ENCODE results near the gene CWH43. TPM values are rescaled to one million over a fixed set of nuclear protein-coding genes. Genes with fewer than 3 reads are reported as not detected.
"Not testable (repeated sequence)": the region's sequence is repeated elsewhere in the genome, so short reads cannot be mapped to it uniquely, and the experiment has no call there.

Gene CWH43
- total RNA-seq, 4 donors from 2014 or later: 5.3 to 27.4 (median 18.8) TPM

GRCh38 chr4:48970471-48970921 lies 15.6 kb upstream of the CWH43 start:
- 81 to 89% methylated on average over 3 of the region's 3 CpGs for whole genome bisulfite sequencing, 2 donors
- TF ChIP-seq CTCF (IDR thresholded peaks at IDR 0.05) (no peak), POLR2A (IDR thresholded peaks at IDR 0.05) (no peak)
- Histone ChIP-seq H3K9me3 (no peaks in the 10 kb centered on the region), H3K4me3 (replicated peaks in 1 of 3) (no peak overlapping the region), H3K27ac (no peak overlapping the region), H3K4me1 (peaks cover 5% of the 10 kb centered on the region in 2 donors), H3K36me3 (no peaks in the 10 kb centered on the region), H3K27me3 (no peaks in the 10 kb centered on the region)
- DNase-seq: no peak
- intact Hi-C loops (cut with DNase I): no loop called here

GRCh38 chr4:48974979-48975640 lies 11.0 kb upstream of the CWH43 start:
- Histone ChIP-seq H3K27ac (no peak overlapping the region), H3K4me1 (peaks cover 11 to 13% of the 10 kb centered on the region in 2 donors), H3K27me3 (no peaks in the 10 kb centered on the region), H3K9me3 (no peaks in the 10 kb centered on the region), H3K4me3 (replicated peaks in 1 of 3) (no peak overlapping the region), H3K36me3 (no peaks in the 10 kb centered on the region)
- whole genome bisulfite sequencing, 2 donors: 54 to 68% methylated on average over 2 of the region's 2 CpGs
- intact Hi-C loops (cut with DNase I): no loop called here
- TF ChIP-seq POLR2A (IDR thresholded peaks at IDR 0.05) (no peak), CTCF (IDR thresholded peaks at IDR 0.05) (no peak)
- no peak for DNase-seq

GRCh38 chr4:48976041-48976440 lies 10.0 kb upstream of the CWH43 start:
- no peak overlapping the region for H3K4me3 ChIP-seq (replicated peaks in 1 of 3)
- DNase-seq: no peak
- intact Hi-C loops (cut with DNase I): no loop called here
- no peak overlapping the region for H3K27ac ChIP-seq
- H3K36me3 ChIP-seq: no peaks in the 10 kb centered on the region
- H3K9me3 ChIP-seq: no peaks in the 10 kb centered on the region
- no peaks in the 10 kb centered on the region for H3K27me3 ChIP-seq
- TF ChIP-seq POLR2A (IDR thresholded peaks at IDR 0.05) (no peak), CTCF (IDR thresholded peaks at IDR 0.05) (no peak)
- peaks cover 11 to 13% of the 10 kb centered on the region in 2 donors for H3K4me1 ChIP-seq
- 91% methylated on average over 4 of the region's 4 CpGs for WGBS, 2 donors

- H3K4me3 ChIP-seq (replicated peaks in 1 of 3): no peak overlapping the region
- intact Hi-C loops (cut with DNase I): no loop called here
- 75 to 84% methylated on average over 6 of the region's 6 CpGs for WGBS, 2 donors
These were observed 6.0 kb upstream of the CWH43 start for GRCh38 chr4:48979914-48980579.

GRCh38 chr4:48984005-48984404 lies 2.1 kb upstream of the CWH43 start:
- 94 to 100% methylated on average over 2 of the region's 2 CpGs for WGBS, 2 donors
- H3K27me3 ChIP-seq; H3K36me3 ChIP-seq; H3K4me3 ChIP-seq (replicated peaks in 1 of 3); intact Hi-C loops (cut with DNase I); DNase-seq; H3K27ac ChIP-seq; H3K9me3 ChIP-seq: not testable (repeated sequence)
- H3K4me1 ChIP-seq: peaks cover 4 to 24% of the 10 kb centered on the region in 2 donors

More at GRCh38 chr4:48979914-48980579, 6.0 kb upstream of the CWH43 start:
- no peaks in the 10 kb centered on the region for H3K9me3 ChIP-seq
- no peaks in the 10 kb centered on the region for H3K36me3 ChIP-seq
- no peak for DNase-seq
- no peaks in the 10 kb centered on the region for H3K27me3 ChIP-seq
- no peak for TF ChIP-seq CTCF (IDR thresholded peaks at IDR 0.05)
- TF ChIP-seq POLR2A (IDR thresholded peaks at IDR 0.05): no peak
- peak overlapping the region; percentile 36 to 56 (median 54) for H3K27ac ChIP-seq
- H3K4me1 ChIP-seq: peaks cover 11 to 13% of the 10 kb centered on the region in 2 donors
